HepG2 (cell line): Measurements from ENCODE around the gene VPREB1.
"Not testable (repeated sequence)": the region's sequence is repeated elsewhere in the genome, so short reads cannot be mapped to it uniquely, and the experiment has no call there.

ENCODE experiments used
- NFE2 ChIP-seq: sonication (generic); formaldehyde crosslinking; IDR thresholded peaks from 2 replicates; pipeline ENCODE4 v1.4.0; 2020; ENCODE audit warnings: missing genetic modification reagents
- NR2F2 ChIP-seq: IDR thresholded peaks from 2 replicates; pipeline ENCODE4 v1.6.1; 2012; ENCODE audit warnings: low read depth, inconsistent platforms, borderline replicate concordance
- SRF ChIP-seq: IDR thresholded peaks from 2 replicates; pipeline ENCODE4 v1.6.1; 2011; ENCODE audit warnings: mild to moderate bottlenecking, low read depth, low read length, moderate library complexity
- TEAD2 ChIP-seq: sonication (generic); formaldehyde crosslinking; IDR thresholded peaks from 2 replicates; pipeline ENCODE4 v1.9.0; 2021; ENCODE audit warnings: missing genetic modification reagents
- ZNF207 ChIP-seq: fragments of 450-650 bp; IDR thresholded peaks from 2 replicates; pipeline ENCODE4 v1.6.1; 2016; ENCODE audit warnings: antibody characterized with exemption, borderline replicate concordance
- ZNF224 ChIP-seq: sonication (generic); formaldehyde crosslinking; IDR thresholded peaks from 2 replicates; pipeline ENCODE4 v1.5.0; 2020; ENCODE audit warnings: mild to moderate bottlenecking, missing genetic modification reagents
- ZNF460 ChIP-seq: sonication (generic); formaldehyde crosslinking; IDR thresholded peaks from 2 replicates; pipeline ENCODE4 v1.5.1; 2020; ENCODE audit warnings: missing genetic modification reagents, mild to moderate bottlenecking, borderline replicate concordance
- ZNF678 ChIP-seq: sonication (generic); formaldehyde crosslinking; IDR thresholded peaks from 2 replicates; pipeline ENCODE4 v1.4.0; 2020; ENCODE audit warnings: mild to moderate bottlenecking, missing genetic modification reagents
- TF ChIP-seq, protein P1 (sequence below): sonication (generic); formaldehyde crosslinking; IDR thresholded peaks from 2 replicates; pipeline ENCODE4 v1.5.0; 2020; ENCODE audit warnings: mild to moderate bottlenecking, missing genetic modification reagents, moderate library complexity
- TF ChIP-seq, protein P2 (sequence below): sonication (generic); formaldehyde crosslinking; IDR thresholded peaks from 2 replicates; pipeline ENCODE4 v1.4.0; 2020; ENCODE audit warnings: missing genetic modification reagents
- TF ChIP-seq, protein P3 (sequence below): sonication (generic); formaldehyde crosslinking; IDR thresholded peaks from 2 replicates; pipeline ENCODE4 v1.5.1; 2020; ENCODE audit warnings: missing genetic modification reagents, mild to moderate bottlenecking, borderline replicate concordance

DNA sequence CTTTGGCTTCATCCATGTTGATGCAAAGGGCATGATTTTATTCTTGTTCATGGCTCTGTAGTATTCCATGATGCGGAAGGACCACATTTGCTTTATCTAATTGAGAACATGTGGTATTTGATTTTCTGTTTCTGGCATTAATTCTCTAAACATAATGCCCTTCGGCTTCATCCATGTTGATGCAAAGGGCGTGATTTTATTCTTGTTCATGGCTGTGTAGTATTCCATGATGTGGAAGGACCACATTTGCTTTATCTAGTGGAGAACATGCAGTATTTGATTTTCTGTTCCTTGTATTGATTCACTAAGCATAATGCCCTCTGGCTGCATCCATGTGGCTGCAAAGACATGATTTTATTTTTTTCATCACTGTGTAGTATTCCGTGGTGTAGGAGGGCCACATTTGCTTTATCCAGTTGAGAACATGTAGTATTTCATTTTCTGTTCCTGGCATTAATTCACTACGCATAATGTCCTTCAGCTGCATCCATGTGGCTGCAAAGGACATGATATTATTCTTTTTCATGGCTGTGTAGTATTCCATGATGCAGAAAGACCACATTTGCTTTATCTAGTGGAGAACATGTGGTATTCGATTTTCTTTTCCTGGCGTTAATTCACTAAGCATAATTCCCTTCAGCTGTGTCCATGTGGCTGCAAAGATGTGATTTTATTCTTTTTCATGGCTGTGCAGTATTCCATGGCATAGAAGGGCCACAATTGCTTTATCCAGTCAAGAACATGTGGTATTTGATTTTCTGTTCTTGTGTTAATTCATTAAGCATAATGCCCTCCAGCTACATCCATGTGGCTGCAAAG is 14.2 kb downstream of the VPREB1 start:
- TF ChIP-seq ZNF678 (CRISPR knock-in tag); ZNF460; SRF; NFE2 (CRISPR knock-in tag); TEAD2 (CRISPR knock-in tag); ZNF207; ZNF224 (CRISPR knock-in tag); NR2F2: not testable (repeated sequence)
- TF ChIP-seq, protein P1, sequence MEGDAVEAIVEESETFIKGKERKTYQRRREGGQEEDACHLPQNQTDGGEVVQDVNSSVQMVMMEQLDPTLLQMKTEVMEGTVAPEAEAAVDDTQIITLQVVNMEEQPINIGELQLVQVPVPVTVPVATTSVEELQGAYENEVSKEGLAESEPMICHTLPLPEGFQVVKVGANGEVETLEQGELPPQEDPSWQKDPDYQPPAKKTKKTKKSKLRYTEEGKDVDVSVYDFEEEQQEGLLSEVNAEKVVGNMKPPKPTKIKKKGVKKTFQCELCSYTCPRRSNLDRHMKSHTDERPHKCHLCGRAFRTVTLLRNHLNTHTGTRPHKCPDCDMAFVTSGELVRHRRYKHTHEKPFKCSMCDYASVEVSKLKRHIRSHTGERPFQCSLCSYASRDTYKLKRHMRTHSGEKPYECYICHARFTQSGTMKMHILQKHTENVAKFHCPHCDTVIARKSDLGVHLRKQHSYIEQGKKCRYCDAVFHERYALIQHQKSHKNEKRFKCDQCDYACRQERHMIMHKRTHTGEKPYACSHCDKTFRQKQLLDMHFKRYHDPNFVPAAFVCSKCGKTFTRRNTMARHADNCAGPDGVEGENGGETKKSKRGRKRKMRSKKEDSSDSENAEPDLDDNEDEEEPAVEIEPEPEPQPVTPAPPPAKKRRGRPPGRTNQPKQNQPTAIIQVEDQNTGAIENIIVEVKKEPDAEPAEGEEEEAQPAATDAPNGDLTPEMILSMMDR (CRISPR knock-in tag): not testable (repeated sequence)
- TF ChIP-seq, protein P2, sequence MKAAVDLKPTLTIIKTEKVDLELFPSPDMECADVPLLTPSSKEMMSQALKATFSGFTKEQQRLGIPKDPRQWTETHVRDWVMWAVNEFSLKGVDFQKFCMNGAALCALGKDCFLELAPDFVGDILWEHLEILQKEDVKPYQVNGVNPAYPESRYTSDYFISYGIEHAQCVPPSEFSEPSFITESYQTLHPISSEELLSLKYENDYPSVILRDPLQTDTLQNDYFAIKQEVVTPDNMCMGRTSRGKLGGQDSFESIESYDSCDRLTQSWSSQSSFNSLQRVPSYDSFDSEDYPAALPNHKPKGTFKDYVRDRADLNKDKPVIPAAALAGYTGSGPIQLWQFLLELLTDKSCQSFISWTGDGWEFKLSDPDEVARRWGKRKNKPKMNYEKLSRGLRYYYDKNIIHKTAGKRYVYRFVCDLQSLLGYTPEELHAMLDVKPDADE: not testable (repeated sequence)
- TF ChIP-seq, protein P3, sequence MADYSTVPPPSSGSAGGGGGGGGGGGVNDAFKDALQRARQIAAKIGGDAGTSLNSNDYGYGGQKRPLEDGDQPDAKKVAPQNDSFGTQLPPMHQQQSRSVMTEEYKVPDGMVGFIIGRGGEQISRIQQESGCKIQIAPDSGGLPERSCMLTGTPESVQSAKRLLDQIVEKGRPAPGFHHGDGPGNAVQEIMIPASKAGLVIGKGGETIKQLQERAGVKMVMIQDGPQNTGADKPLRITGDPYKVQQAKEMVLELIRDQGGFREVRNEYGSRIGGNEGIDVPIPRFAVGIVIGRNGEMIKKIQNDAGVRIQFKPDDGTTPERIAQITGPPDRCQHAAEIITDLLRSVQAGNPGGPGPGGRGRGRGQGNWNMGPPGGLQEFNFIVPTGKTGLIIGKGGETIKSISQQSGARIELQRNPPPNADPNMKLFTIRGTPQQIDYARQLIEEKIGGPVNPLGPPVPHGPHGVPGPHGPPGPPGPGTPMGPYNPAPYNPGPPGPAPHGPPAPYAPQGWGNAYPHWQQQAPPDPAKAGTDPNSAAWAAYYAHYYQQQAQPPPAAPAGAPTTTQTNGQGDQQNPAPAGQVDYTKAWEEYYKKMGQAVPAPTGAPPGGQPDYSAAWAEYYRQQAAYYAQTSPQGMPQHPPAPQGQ: not testable (repeated sequence)
